ENCODE measurements around the gene KIAA1328.
"Not testable (repeated sequence)": the region's sequence is repeated elsewhere in the genome, so short reads cannot be mapped to it uniquely, and the experiment has no call there.

Gene KIAA1328

GRCh38 chr18:36862182-36862581 is 33.3 kb downstream of the KIAA1328 start:
- TF ChIP-seq CTCF (IDR thresholded peaks at IDR 0.05; ENCODE audit: control extremely low read depth, extremely low read depth, low read depth, missing control alignments): no peak
- ChIA-PET POLR2A (no interaction called here), CTCF (no interaction called here)
- no peak for DNase-seq (ENCODE audit: extremely low spot score)

GRCh38 chr18:36867056-36867455 is 38.1 kb downstream of the KIAA1328 start:
- DNase-seq (ENCODE audit: extremely low spot score): no peak
- POLR2A ChIA-PET: no interaction called here
- TF ChIP-seq CTCF (IDR thresholded peaks at IDR 0.05; ENCODE audit: control extremely low read depth, extremely low read depth, low read depth, missing control alignments): no peak
- CTCF ChIA-PET: interaction anchor here (0.7 kb wide), 1 partner anchor 38 kb away, joined by 4 read pairs; no protein-coding TSS in a partner anchor

- CTCF ChIA-PET: no interaction called here
- DNase-seq (ENCODE audit: extremely low spot score): no peak
- TF ChIP-seq CTCF (IDR thresholded peaks at IDR 0.05; ENCODE audit: control extremely low read depth, extremely low read depth, low read depth, missing control alignments): no peak
- POLR2A ChIA-PET: no interaction called here
Observed at GRCh38 chr18:36871801-36872200, 42.9 kb downstream of the KIAA1328 start.

GRCh38 chr18:36872329-36872728 is 43.4 kb downstream of the KIAA1328 start:
- ChIA-PET POLR2A (no interaction called here), CTCF (no interaction called here)
- no peak for TF ChIP-seq CTCF (IDR thresholded peaks at IDR 0.05; ENCODE audit: control extremely low read depth, extremely low read depth, low read depth, missing control alignments)
- no peak for DNase-seq (ENCODE audit: extremely low spot score)

GRCh38 chr18:36873826-36874225 is 44.9 kb downstream of the KIAA1328 start:
- CTCF ChIA-PET; POLR2A ChIA-PET; DNase-seq (ENCODE audit: extremely low spot score): not testable (repeated sequence)

- DNase-seq (ENCODE audit: extremely low spot score); CTCF ChIA-PET; POLR2A ChIA-PET: not testable (repeated sequence)
Observed at GRCh38 chr18:36879796-36880195, 50.9 kb downstream of the KIAA1328 start.

GRCh38 chr18:36885981-36886380 is 57.1 kb downstream of the KIAA1328 start:
- no peak for DNase-seq (ENCODE audit: extremely low spot score)
- CTCF ChIA-PET: no interaction called here
- TF ChIP-seq CTCF (IDR thresholded peaks at IDR 0.05; ENCODE audit: control extremely low read depth, extremely low read depth, low read depth, missing control alignments): no peak
- POLR2A ChIA-PET: no interaction called here

GRCh38 chr18:36887114-36887513 is 58.2 kb downstream of the KIAA1328 start:
- TF ChIP-seq CTCF (IDR thresholded peaks at IDR 0.05; ENCODE audit: control extremely low read depth, extremely low read depth, low read depth, missing control alignments): no peak
- ChIA-PET CTCF (no interaction called here), POLR2A (no interaction called here)
- DNase-seq (ENCODE audit: extremely low spot score): no peak

Measured in GM10248 (cell line).